ENCODE measurements around the gene AMPH. TPM values are rescaled to one million over a fixed set of nuclear protein-coding genes. Genes with fewer than 3 reads are reported as not detected.

AMPH gene
- total RNA-seq, 4 donors from 2014 or later = 3.5 to 37.0 (median 10.9) TPM

- TF ChIP-seq POLR2A (IDR thresholded peaks at IDR 0.05) (no peak), EP300 (IDR thresholded peaks at IDR 0.05) (no peak), CTCF (IDR thresholded peaks at IDR 0.05) (no peak)
- Histone ChIP-seq H3K4me3 (peak overlapping the region in 1 of 4 donors; percentile 58), H3K36me3 (no peaks in the 10 kb centered on the region), H3K27me3 (peaks cover 0 to 20% of the 10 kb centered on the region in 2 donors), H3K9me3 (peaks cover 0 to 13% (median 0%) of the 10 kb centered on the region in 4 donors), H3K4me1 (peaks cover 0 to 22% (median 0%) of the 10 kb centered on the region in 4 donors), H3K27ac (no peak overlapping the region)
- DNase-seq (ENCODE audit: low spot score in 2 of 2) = no peak
- 62 to 67% methylated on average over 12 of the region's 12 CpGs for WGBS, 2 donors
Observed at GRCh38 chr7:38629651-38630510, 1.3 kb downstream of the AMPH start.

- peaks cover 0 to 22% (median 0%) of the 10 kb centered on the region in 4 donors for H3K4me1 ChIP-seq
- peaks cover 0 to 20% of the 10 kb centered on the region in 2 donors for H3K27me3 ChIP-seq
- H3K9me3 ChIP-seq = peaks cover 0 to 16% (median 0%) of the 10 kb centered on the region in 4 donors
- H3K27ac ChIP-seq = no peak overlapping the region
- H3K4me3 ChIP-seq = no peak overlapping the region
- TF ChIP-seq POLR2A (IDR thresholded peaks at IDR 0.05) = no peak
- no peak for TF ChIP-seq CTCF (IDR thresholded peaks at IDR 0.05)
- DNase-seq (ENCODE audit: low spot score in 2 of 2) = no peak
- WGBS, 2 donors = 77 to 82% methylated on average over 5 of the region's 5 CpGs
- no peaks in the 10 kb centered on the region for H3K36me3 ChIP-seq
Observed at GRCh38 chr7:38628630-38629385, 2.4 kb downstream of the AMPH start.

GRCh38 chr7:38625866-38626265 is 5.3 kb downstream of the AMPH start:
- Histone ChIP-seq H3K36me3 (no peaks in the 10 kb centered on the region), H3K9me3 (peaks cover 0 to 16% (median 0%) of the 10 kb centered on the region in 4 donors), H3K4me3 (no peak overlapping the region), H3K4me1 (peaks cover 0 to 10% (median 0%) of the 10 kb centered on the region in 4 donors), H3K27ac (no peak overlapping the region), H3K27me3 (peaks cover 0 to 7% of the 10 kb centered on the region in 2 donors)
- no peak for DNase-seq (ENCODE audit: low spot score in 2 of 2)
- TF ChIP-seq POLR2A (IDR thresholded peaks at IDR 0.05) (no peak), EP300 (IDR thresholded peaks at IDR 0.05) (no peak), CTCF (IDR thresholded peaks at IDR 0.05) (no peak)

GRCh38 chr7:38615665-38616064 is 15.5 kb downstream of the AMPH start:
- no peaks in the 10 kb centered on the region for H3K27me3 ChIP-seq
- TF ChIP-seq EP300 (IDR thresholded peaks at IDR 0.05) (no peak), POLR2A (IDR thresholded peaks at IDR 0.05) (no peak), CTCF (IDR thresholded peaks at IDR 0.05) (no peak)
- no peaks in the 10 kb centered on the region for H3K4me1 ChIP-seq
- H3K9me3 ChIP-seq = no peaks in the 10 kb centered on the region
- H3K36me3 ChIP-seq = no peaks in the 10 kb centered on the region
- no peak overlapping the region for H3K4me3 ChIP-seq
- 58 to 64% methylated on average over 2 of the region's 2 CpGs for WGBS, 2 donors
- no peak for DNase-seq (ENCODE audit: low spot score in 2 of 2)
- H3K27ac ChIP-seq = no peak overlapping the region

- no peaks in the 10 kb centered on the region for H3K4me1 ChIP-seq
- H3K36me3 ChIP-seq = no peaks in the 10 kb centered on the region
- H3K27me3 ChIP-seq = no peaks in the 10 kb centered on the region
- DNase-seq (ENCODE audit: low spot score in 2 of 2) = no peak
- no peak for TF ChIP-seq CTCF (IDR thresholded peaks at IDR 0.05)
- TF ChIP-seq POLR2A (IDR thresholded peaks at IDR 0.05) = no peak
- no peak for TF ChIP-seq EP300 (IDR thresholded peaks at IDR 0.05)
- no peak overlapping the region for H3K4me3 ChIP-seq
- H3K9me3 ChIP-seq = no peaks in the 10 kb centered on the region
- H3K27ac ChIP-seq = no peak overlapping the region
- WGBS, 2 donors = 88 to 89% methylated on average over 2 of the region's 2 CpGs
Observed at GRCh38 chr7:38607466-38607865, 23.7 kb downstream of the AMPH start.

All from tibial nerve (tissue), 4 donors.